Endodermal cell (in vitro differentiated cells): ENCODE measurements around the gene C19orf47. TPM values are rescaled to one million over a fixed set of nuclear protein-coding genes. Genes with fewer than 3 reads are reported as not detected.

Experiments
- DNase-seq: peaks from one replicate; pipeline ENCODE4 v3.0.0-alpha.2; 2017
- H3K27ac ChIP-seq: 2 replicates; pipeline ENCODE4 v1.5.1; 2013; ENCODE audit warnings: mild to moderate bottlenecking, low read depth, low read length, moderate library complexity
- H3K27me3 ChIP-seq: 2 replicates; pipeline ENCODE4 v1.6.1; 2013; ENCODE audit warnings: mild to moderate bottlenecking, low read length, moderate library complexity; ENCODE audit not compliant: insufficient read depth, control insufficient read depth, poor library complexity, severe bottlenecking
- H3K36me3 ChIP-seq: 2 replicates; pipeline ENCODE4 v1.7.0; 2013; ENCODE audit warnings: mild to moderate bottlenecking, low read length, moderate library complexity; ENCODE audit not compliant: control insufficient read depth, insufficient read depth
- H3K4me1 ChIP-seq: one replicate; pipeline ENCODE4 v1.7.0; 2013; ENCODE audit warnings: low read length; ENCODE audit not compliant: control insufficient read depth, insufficient read depth
- H3K4me3 ChIP-seq: 2 replicates; pipeline ENCODE4 v1.5.1; 2013; ENCODE audit warnings: mild to moderate bottlenecking, low read length, moderate library complexity
- H3K9ac ChIP-seq: 2 replicates; pipeline ENCODE4 v1.6.1; 2013; ENCODE audit warnings: mild to moderate bottlenecking, low read length, moderate library complexity; ENCODE audit not compliant: poor library complexity, severe bottlenecking; ENCODE audit errors: extremely low read depth
- H3K9me3 ChIP-seq: 2 replicates; pipeline ENCODE4 v1.6.1; 2013; ENCODE audit warnings: mild to moderate bottlenecking, low read length, moderate library complexity; ENCODE audit not compliant: control insufficient read depth
- H3K27ac Mint-ChIP-seq: 2 replicates; pipeline ENCODE4 v1.8.0; 2020; ENCODE audit warnings: mixed read lengths
- H3K27me3 Mint-ChIP-seq: 2 replicates; pipeline ENCODE4 v1.8.0; 2021; ENCODE audit warnings: mild to moderate bottlenecking, mixed read lengths; ENCODE audit not compliant: insufficient read depth
- H3K36me3 Mint-ChIP-seq: 2 replicates; pipeline ENCODE4 v1.8.0; 2020; ENCODE audit warnings: low read depth, mixed read lengths
- H3K4me1 Mint-ChIP-seq: 2 replicates; pipeline ENCODE4 v1.8.0; 2020; ENCODE audit warnings: mixed read lengths
- H3K4me3 Mint-ChIP-seq: 2 replicates; pipeline ENCODE4 v1.8.0; 2020; ENCODE audit warnings: mild to moderate bottlenecking, moderate library complexity, mixed read lengths
- H3K9me3 Mint-ChIP-seq: 2 replicates; pipeline ENCODE4 v1.8.0; 2020; ENCODE audit warnings: mild to moderate bottlenecking, mixed read lengths
- WGBS, 2 experiments: methylation state at CpG; one replicate each; pipeline versions ENCODE4 v1.1.5 to v1.1.7; 2013; ENCODE audit warnings: missing lambda C conversion rate in 2 of 2, mixed read lengths in 1 of 2; ENCODE audit not compliant: insufficient coverage in 1 of 2, insufficient read length in 1 of 2; 5-methylcytosine and 5-hydroxymethylcytosine counted together
- total RNA-seq, 2 donors: library from RNA; stranded (reverse); fragmentation: NEBNext Ultra II Directional in 1 of 2; extraction: Animal tissue kit (Norgen Biotek cat#: 25700) in 1 of 2; gene quantifications; 2 replicates in 1 of 2; 3 replicates in 1 of 2; pipeline ENCODE4 v1.2.1, GENCODE V29; 2021
- TF ChIP-seq, protein P1 (sequence below): fragments of 200-600 bp; sonication (generic); conservative IDR thresholded peaks from 2 replicates; pipeline ENCODE4 v1.5.0; 2021; ENCODE audit warnings: antibody characterized with exemption, mild to moderate bottlenecking

Gene C19orf47
- total RNA-seq, 2 donors from 2014 or later: 15.6 to 18.1 TPM

DNA sequence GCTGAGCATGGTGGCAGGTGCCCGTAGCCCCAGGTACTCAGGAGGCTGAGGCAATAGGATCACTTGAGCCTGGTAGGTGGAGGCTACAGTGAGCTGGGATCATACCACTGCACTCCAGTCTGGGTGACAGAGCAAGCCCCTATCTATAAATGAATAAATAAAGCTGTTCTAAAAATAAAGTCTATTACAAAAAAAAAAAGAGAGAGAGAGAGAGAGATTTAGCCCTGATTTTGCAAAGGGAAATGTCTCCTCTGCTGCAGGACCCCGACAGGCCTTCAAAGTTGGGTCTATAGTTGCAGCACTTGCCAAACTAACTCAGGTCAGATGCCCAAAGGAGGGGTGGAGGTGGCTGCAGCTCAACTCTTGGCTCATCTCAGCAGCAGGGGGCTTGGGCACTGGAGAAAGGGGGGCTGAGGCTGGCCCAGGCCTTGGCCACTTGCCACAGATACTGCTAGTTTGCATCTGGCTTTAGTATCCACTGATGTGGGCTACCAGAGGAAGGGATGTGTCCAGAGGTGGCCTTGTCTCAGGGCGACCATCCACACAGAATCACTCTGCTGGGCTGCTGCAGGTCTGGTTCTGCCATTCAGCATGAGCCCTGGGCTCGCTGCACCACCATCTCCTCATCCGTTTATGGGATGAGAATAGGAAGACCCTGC, 32.3 kb downstream of the C19orf47 start:
- DNase-seq: no peak
- Mint-ChIP-seq H3K27me3 (no peaks in the 10 kb centered on the region), H3K9me3 (no peaks in the 10 kb centered on the region), H3K36me3 (peaks cover 13% of the 10 kb centered on the region), H3K4me3 (no peak overlapping the region), H3K4me1 (no peaks in the 10 kb centered on the region), H3K27ac (no peak overlapping the region)
- Histone ChIP-seq H3K4me3 (no peak overlapping the region), H3K9me3 (no peaks in the 10 kb centered on the region), H3K27ac (no peak overlapping the region), H3K27me3 (no peaks in the 10 kb centered on the region), H3K4me1 (no peaks in the 10 kb centered on the region), H3K36me3 (peaks cover 17% of the 10 kb centered on the region), H3K9ac (no peak overlapping the region)
- TF ChIP-seq, protein P1, sequence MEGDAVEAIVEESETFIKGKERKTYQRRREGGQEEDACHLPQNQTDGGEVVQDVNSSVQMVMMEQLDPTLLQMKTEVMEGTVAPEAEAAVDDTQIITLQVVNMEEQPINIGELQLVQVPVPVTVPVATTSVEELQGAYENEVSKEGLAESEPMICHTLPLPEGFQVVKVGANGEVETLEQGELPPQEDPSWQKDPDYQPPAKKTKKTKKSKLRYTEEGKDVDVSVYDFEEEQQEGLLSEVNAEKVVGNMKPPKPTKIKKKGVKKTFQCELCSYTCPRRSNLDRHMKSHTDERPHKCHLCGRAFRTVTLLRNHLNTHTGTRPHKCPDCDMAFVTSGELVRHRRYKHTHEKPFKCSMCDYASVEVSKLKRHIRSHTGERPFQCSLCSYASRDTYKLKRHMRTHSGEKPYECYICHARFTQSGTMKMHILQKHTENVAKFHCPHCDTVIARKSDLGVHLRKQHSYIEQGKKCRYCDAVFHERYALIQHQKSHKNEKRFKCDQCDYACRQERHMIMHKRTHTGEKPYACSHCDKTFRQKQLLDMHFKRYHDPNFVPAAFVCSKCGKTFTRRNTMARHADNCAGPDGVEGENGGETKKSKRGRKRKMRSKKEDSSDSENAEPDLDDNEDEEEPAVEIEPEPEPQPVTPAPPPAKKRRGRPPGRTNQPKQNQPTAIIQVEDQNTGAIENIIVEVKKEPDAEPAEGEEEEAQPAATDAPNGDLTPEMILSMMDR: no peak
- WGBS, 2 experiments: 93 to 94% methylated on average over 5 of the region's 5 CpGs

DNA sequence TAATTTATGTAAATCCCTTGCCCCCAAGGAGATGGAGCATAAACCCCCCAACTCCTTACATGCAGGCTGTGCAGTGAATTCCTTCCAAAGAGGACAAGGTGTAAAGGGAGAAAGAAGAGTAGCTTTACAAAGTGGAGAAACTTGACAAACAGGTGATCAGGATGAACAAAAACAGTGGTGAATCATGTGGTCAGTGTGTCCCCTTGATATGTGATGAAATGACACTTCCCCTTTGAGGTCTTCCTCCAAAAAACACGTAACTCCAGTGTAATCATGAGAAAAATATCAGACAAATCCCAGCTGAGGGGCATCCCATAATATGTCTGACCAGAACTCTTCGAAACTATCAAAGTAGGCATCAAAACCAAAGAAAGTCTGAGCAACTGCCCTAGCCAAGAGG, 33.5 kb downstream of the C19orf47 start:
- DNase-seq: no peak
- no peaks in the 10 kb centered on the region for H3K27me3 Mint-ChIP-seq
- Histone ChIP-seq H3K4me1 (no peaks in the 10 kb centered on the region), H3K9ac (no peak overlapping the region), H3K27me3 (no peaks in the 10 kb centered on the region), H3K4me3 (no peak overlapping the region), H3K36me3 (peaks cover 17% of the 10 kb centered on the region), H3K9me3 (no peaks in the 10 kb centered on the region), H3K27ac (no peak overlapping the region)
- peaks cover 4% of the 10 kb centered on the region for H3K36me3 Mint-ChIP-seq
- H3K4me1 Mint-ChIP-seq: no peaks in the 10 kb centered on the region
- 86 to 100% methylated on average over 2 of the region's 2 CpGs for WGBS, 2 experiments
- no peaks in the 10 kb centered on the region for H3K9me3 Mint-ChIP-seq
- H3K27ac Mint-ChIP-seq: no peak overlapping the region
- no peak overlapping the region for H3K4me3 Mint-ChIP-seq
- TF ChIP-seq, protein P1: no peak

DNA sequence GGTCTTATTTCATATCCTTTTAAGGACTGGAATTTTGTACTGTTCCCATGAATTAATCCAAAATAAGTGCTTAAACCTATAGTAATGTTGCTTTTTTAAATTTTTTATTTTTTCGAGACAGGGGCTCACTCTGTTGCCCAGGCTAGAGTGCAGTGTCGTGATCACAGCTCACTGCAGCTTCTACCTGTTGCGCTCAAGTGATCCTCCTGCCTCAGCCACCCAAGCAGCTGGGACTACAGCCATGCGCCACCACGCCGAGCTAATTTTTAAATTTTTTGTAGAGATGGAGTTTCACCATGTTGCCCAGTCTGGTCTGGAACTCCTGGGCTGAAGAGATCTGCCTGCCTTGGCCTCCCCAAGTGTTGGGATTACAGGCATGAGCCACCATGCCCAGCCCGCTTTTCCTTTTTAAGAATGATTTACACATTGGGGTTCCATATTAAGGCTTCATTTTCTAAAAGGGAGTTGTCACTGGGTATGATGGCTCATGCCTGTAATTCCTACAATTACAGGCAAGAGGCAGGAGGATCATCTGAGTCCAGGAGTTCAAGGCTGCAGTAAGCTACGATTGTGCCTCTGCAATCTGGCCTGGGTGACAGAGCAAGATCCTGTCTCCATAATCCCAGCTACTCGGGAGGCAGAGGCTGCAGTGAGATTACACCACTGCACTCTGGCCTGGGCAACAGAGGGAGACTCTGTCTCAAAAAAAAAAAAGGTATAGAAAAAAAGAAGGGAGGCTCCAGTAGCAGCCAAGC, 34.8 kb downstream of the C19orf47 start:
- Mint-ChIP-seq H3K27ac (no peak overlapping the region), H3K9me3 (no peaks in the 10 kb centered on the region), H3K27me3 (no peaks in the 10 kb centered on the region), H3K36me3 (peaks cover 4% of the 10 kb centered on the region), H3K4me1 (no peaks in the 10 kb centered on the region), H3K4me3 (no peak overlapping the region)
- no peak overlapping the region for H3K9ac ChIP-seq
- TF ChIP-seq, protein P1: no peak
- DNase-seq: no peak
- H3K4me1 ChIP-seq: no peaks in the 10 kb centered on the region
- 93 to 97% methylated on average over 8 to 9 of the region's 9 CpGs for WGBS, 2 experiments
- no peak overlapping the region for H3K4me3 ChIP-seq
- no peaks in the 10 kb centered on the region for H3K27me3 ChIP-seq
- peaks cover 12% of the 10 kb centered on the region for H3K36me3 ChIP-seq
- no peak overlapping the region for H3K27ac ChIP-seq
- H3K9me3 ChIP-seq: no peaks in the 10 kb centered on the region
